Stomach (tissue), 4 donors: ENCODE data around the gene RMC1.

Source experiments
- CTCF ChIP-seq, 7 experiments: fragments of 450-650 bp in 4 of 7; fragments of 200-600 bp in 3 of 7; sonication (generic) in 3 of 7; IDR thresholded peaks; one replicate each; pipeline ENCODE4 v1.5.1; 2016 to 2019; ENCODE audit warnings: antibody characterized with exemption in 7 of 7, control low read depth in 2 of 7, mild to moderate bottlenecking in 1 of 7
- POLR2A ChIP-seq, 4 donors: fragments of 450-650 bp; IDR thresholded peaks; one replicate each; pipeline ENCODE4 v1.6.1; 2016; ENCODE audit warnings: antibody characterized with exemption in 4 of 4, control low read depth in 2 of 4, mild to moderate bottlenecking in 1 of 4, moderate library complexity in 1 of 4

DNA sequence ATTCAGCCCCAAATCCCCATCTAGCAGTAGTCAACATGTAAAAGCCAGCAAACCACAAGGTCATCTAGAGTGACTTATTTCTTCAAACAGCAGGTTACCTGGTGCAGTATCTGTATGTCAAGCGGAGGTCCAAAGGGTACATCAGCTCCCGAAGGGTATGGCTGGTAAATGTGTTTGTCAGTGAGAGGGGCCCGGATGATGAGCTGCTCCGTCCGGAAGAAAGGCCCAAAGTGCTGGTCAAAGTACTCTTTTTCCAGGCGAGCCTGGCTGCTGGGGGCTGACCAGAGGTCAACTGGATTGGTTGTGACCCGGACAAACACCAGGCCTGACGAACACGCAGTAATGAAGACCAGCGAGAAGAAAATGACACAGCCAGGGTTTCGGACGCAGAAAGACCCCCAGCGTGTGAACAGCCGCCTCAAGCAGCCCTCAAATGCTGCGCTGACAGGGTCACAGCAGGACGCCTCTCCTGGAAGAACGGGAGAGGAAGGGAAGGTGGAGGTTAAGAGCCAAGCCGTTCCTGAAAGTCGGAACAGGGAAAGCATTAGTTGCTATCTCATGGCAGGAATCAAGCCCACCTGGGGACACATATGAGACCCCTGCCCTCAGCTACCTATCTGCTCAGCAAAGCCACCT lies 53.0 kb downstream of the RMC1 start:
- TF ChIP-seq CTCF (IDR thresholded peaks at IDR 0.05), result no peak
- TF ChIP-seq POLR2A (IDR thresholded peaks at IDR 0.05), result no peak
